Stimulated activated CD4-positive, alpha-beta T cell treated with anti-CD3 and anti-CD28 coated beads, Interleukin-15, amount 100 ng/mL, for 24 hours (primary cell): ENCODE data around the gene ROBO1.
"Not testable (repeated sequence)": the region's sequence is repeated elsewhere in the genome, so short reads cannot be mapped to it uniquely, and the experiment has no call there.

ENCODE experiments used
- DNase-seq: peaks from one replicate; pipeline ENCODE4 v3.0.0-alpha.2; 2020

Gene ROBO1

GRCh38 chr3:78754066-78754743 is 1013.6 kb downstream of the ROBO1 start:
- DNase-seq: no peak

- no peak for DNase-seq
Observed at GRCh38 chr3:78751266-78751665, 1016.5 kb downstream of the ROBO1 start.

- DNase-seq: not testable (repeated sequence)
Observed at GRCh38 chr3:78750291-78750690, 1017.5 kb downstream of the ROBO1 start.

GRCh38 chr3:78749056-78749455 is 1018.7 kb downstream of the ROBO1 start:
- DNase-seq: no peak

GRCh38 chr3:78745847-78746246 is 1022.0 kb downstream of the ROBO1 start:
- DNase-seq: no peak

- no peak for DNase-seq
Observed at GRCh38 chr3:78742491-78742890, 1025.3 kb downstream of the ROBO1 start.

- no peak for DNase-seq
Observed at GRCh38 chr3:78742041-78742440, 1025.8 kb downstream of the ROBO1 start.

DNA sequence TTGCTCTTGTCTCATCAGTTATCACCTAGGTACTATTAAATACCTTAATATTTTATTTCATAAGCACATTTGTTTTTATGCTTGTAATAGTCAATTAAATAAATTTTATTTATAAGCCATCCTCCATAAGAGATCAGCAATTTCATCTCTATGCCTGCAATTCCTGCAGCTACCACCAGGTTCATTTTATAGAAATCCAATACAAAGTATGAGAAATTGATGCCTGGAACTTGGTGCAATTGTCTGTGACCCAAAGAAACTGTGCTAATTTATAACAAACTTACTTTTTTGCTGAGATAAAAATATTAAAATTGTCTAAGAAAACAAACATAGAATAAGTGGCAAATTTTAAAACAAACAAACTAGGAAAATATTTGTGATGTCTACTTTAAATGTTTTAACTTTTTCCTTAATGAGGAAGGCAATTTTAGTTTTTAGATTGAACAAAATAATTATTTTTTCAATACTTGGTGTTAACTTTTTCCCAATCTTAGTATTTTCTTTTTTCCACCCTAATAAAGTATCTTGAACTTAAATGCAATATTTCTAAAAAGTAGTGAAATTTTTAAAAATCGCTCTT is 1026.6 kb downstream of the ROBO1 start:
- no peak for DNase-seq

DNA sequence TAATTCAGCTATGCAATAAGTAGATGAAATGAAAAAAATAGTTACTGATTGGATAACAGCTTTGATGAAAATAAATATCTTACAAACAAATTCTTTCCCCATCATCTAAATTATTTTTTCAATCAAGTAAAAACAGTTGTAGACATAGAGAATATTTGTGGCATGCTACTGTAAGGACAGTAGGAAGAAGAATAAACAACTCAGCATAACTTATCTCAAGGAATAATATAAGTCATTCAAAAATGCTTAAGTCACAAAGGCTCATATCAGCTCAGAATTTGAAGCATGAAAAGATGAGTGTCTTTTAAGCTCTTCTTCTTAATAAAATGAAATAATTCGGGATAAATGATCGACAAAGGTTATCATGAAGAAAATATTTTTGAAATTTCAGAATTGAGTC is 1029.0 kb downstream of the ROBO1 start:
- DNase-seq: no peak

- no peak for DNase-seq
Observed at GRCh38 chr3:78737988-78738387, 1029.8 kb downstream of the ROBO1 start.

DNA sequence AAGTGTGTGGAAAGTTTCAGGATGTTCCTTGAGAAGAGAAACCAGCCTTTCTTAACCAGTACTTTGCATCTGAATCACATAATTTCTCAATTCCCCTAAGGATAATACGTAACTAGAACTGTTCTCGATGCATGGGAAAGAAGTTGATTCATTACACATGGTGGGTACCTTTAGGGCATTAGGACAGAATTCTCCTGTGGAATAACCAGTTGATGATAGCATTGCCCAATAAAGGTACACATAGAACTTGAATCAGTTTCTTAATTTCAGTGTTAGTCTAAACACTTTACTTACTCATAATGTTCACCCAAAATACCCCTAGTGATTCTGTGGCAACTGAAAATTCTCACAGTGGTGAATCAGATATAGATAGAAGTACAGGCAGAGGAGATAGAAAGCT is 1030.9 kb downstream of the ROBO1 start:
- DNase-seq: no peak

- DNase-seq: no peak
Observed at GRCh38 chr3:78734048-78734637, 1033.7 kb downstream of the ROBO1 start.

DNA sequence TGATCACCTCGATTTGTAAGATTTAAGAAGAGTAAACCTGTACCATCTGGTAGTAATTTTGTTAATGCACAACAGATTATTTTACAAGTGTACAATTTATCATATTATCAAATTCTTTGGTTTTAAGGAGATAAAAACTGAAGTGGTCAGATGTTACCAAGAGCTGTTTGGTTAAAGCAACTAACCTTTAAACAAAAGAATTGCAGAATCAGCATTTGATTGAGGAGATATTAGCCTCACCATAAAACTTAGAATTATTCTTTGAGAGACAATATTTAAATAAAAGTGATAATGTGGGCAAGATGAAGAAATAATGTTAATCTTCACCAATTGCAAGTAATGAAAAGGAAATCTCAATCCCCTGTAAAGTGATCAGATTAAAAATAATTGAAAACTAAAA is 1034.9 kb downstream of the ROBO1 start:
- no peak for DNase-seq

- DNase-seq: no peak
Observed at GRCh38 chr3:78732471-78732870, 1035.3 kb downstream of the ROBO1 start.

GRCh38 chr3:78729946-78730345 is 1037.9 kb downstream of the ROBO1 start:
- no peak for DNase-seq

DNA sequence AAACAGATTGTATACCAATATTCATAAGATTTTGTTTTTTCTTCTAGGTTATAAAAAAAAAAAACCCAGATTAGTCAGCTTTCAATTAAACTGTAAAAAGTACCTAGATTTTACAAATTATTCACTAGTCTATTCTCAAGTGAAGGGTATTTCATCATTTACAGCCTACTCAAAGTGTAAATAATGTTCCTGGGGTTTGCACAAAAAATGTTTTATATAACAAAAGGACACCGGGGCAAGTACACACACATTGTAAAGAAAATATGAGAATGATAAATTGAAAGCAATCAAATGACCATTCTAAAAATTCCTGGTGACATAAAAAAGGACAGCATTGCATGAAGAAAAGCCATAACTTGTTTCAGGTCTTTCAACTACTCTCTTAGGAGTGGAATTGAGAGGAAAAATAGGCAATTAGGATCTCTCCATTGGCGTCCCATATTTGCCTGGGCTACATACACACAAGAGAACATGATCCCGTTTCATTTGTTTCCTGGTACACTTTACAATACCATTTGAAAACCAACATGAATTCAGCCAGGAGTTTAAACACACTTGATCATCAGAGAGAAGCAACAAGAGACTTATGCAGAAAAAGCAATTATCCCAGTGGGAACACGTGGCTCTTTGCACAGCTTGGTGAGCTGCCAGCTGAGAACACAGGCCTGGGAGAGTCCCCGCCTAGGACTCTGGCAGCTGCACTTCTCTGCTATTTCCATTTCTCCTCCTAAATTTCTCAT is 1039.2 kb downstream of the ROBO1 start:
- no peak for DNase-seq

GRCh38 chr3:78726545-78726944 is 1041.3 kb downstream of the ROBO1 start:
- no peak for DNase-seq

DNA sequence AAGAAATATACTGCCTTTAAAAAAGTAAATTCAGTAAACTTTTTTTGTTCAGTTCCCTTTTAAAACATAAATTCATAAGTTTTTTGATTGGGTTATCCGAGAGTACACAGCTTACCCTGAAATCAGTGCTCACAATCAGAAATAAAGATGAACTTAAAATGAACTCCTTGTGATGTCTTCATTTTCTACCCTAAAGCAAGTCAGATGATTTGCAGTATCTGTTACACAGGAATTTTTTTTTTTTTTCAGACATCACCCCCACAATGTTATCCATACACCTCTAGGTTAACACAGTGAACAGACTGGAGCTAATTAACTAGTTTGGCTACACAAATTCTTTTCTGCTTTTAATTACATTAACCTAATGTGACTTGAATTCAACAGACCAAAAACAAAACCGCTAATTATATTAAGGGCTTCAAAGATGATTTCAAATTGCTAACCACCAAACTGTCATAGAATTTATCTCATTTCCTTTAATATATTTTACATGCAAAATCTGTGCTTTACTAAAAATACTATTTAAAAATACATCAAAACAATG is 1042.0 kb downstream of the ROBO1 start:
- DNase-seq: no peak

DNA sequence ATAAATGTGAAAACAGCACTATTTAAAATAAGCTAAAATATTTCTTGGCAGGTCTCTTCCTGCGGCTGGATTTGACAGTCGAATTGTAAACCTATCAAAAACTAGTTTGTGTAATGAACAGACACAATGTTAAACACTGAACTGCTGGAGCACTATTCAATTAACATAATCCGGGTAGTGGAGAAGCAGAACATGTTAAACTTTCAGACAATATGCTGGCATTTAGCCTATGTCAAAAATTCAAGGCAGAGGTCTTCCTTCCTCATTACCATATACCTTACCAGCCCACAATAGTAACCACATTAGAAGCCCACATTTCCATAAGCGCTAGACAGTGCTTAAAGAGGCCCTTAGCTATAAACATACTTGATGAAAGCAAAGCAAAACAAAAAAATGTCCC is 1042.9 kb downstream of the ROBO1 start:
- DNase-seq: no peak

GRCh38 chr3:78724364-78724763 is 1043.4 kb downstream of the ROBO1 start:
- not testable (repeated sequence) for DNase-seq

DNA sequence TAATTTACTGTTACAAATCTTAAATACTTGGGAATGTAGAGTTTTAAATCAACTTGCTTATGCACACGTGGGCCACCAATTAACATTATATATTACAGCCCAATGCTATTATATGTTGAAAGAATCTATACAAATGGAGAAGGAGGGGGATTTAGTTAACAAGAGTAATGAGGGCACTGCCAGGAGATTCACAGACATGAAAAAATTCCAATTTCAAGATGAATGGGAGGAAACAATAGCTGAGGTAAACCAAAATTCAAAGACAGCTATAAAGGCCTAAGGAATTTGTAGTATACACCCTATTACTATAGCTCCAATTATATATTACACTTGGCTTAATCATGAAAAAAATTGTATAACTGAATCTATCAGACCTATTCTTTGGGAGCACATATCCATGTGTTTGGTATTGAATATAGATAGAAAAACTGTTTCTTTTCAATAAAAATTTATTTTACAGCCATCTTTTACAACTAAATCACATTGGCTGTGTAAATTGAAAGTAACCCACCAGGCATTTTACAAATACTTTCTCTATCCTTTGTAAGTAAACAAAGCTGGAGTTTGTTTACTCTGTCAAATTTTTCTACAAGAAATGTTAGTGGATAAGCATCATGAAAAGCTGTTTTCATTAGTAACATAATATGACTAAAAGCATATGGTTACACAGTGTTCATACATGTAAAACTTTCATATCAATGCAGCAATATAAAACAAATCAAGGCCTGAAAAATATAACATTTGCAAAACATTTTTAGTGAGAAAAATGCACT is 1045.8 kb downstream of the ROBO1 start:
- DNase-seq: no peak

GRCh38 chr3:78718707-78719106 is 1049.1 kb downstream of the ROBO1 start:
- DNase-seq: no peak

DNA sequence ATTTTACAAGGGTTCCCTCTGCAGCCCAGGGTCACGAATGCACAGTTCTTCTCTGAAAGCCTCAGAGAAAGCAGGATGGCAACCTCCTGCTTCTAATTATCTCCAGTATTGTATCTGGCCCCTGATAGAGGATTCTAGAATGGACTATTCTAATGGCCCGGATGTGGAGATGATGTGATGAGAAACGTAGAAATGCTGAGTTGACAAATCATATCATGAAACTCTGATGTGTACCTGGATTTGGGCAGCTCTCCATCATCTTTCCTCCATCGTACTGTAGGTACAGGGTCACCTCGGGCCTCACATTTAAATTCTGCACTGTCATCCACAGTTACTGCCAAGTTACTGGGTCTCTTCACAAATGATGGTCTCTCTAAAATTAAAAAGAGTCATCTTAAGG is 1050.8 kb downstream of the ROBO1 start:
- DNase-seq: no peak
